Coronary artery (tissue), 2 donors: ENCODE data around the gene PSEN1.
"Not testable (repeated sequence)": the region's sequence is repeated elsewhere in the genome, so short reads cannot be mapped to it uniquely, and the experiment has no call there.

Experiments
- DNase-seq: peaks from one replicate; pipeline ENCODE4 v3.0.0-alpha.2; 2017; ENCODE audit warnings: low spot score
- H3K27ac ChIP-seq, 2 donors: fragments of 200-600 bp; sonication (generic); one replicate each; pipeline ENCODE4 v1.5.1; 2016 to 2019
- H3K4me3 ChIP-seq: fragments of 200-600 bp; sonication (generic); 2 replicates; pipeline ENCODE4 v1.5.1; 2016; ENCODE audit warnings: mild to moderate bottlenecking, moderate library complexity
- CTCF ChIP-seq: fragments of 200-600 bp; sonication (generic); IDR thresholded peaks from one replicate; pipeline ENCODE4 v1.5.1; 2019; ENCODE audit warnings: antibody characterized with exemption

The PSEN1 gene

GRCh38 chr14:73162251-73162650 is 25.9 kb downstream of the PSEN1 start:
- H3K27ac ChIP-seq = no peak overlapping the region
- TF ChIP-seq CTCF = no peak
- DNase-seq = no peak
- no peak overlapping the region for H3K4me3 ChIP-seq

GRCh38 chr14:73166399-73166798 is 30.1 kb downstream of the PSEN1 start:
- H3K27ac ChIP-seq = no peak overlapping the region

GRCh38 chr14:73167727-73168126 is 31.4 kb downstream of the PSEN1 start:
- no peak for TF ChIP-seq CTCF
- H3K27ac ChIP-seq = no peak overlapping the region
- DNase-seq = no peak
- H3K4me3 ChIP-seq = no peak overlapping the region

More at GRCh38 chr14:73166399-73166798, 30.1 kb downstream of the PSEN1 start:
- no peak overlapping the region for H3K4me3 ChIP-seq
- DNase-seq = no peak
- no peak for TF ChIP-seq CTCF

- Histone ChIP-seq H3K4me3 (no peak overlapping the region), H3K27ac (no peak overlapping the region)
- no peak for DNase-seq
- TF ChIP-seq CTCF = no peak
Measured at GRCh38 chr14:73168274-73168673, 32.0 kb downstream of the PSEN1 start.

DNA sequence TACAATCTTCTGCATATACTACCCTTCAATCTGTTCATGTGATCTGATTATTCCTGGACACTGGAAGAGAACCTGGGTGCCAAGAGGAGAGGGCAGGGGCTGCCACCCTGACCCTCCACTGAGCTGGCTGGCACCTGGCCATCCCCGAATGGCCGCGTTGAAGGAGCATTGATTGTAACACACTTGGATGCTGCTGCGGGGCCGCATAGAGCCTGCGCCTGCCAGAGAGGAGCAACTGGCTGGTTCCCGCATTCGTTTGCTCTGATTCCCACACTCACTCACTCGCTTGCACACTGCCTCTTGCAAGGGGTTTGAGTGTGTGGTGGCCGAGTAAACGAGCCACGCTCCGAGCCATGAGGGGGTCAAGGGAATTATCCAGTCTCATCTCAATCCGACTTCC is 32.4 kb downstream of the PSEN1 start:
- Histone ChIP-seq H3K27ac (no peak overlapping the region), H3K4me3 (no peak overlapping the region)
- DNase-seq = no peak
- no peak for TF ChIP-seq CTCF

DNA sequence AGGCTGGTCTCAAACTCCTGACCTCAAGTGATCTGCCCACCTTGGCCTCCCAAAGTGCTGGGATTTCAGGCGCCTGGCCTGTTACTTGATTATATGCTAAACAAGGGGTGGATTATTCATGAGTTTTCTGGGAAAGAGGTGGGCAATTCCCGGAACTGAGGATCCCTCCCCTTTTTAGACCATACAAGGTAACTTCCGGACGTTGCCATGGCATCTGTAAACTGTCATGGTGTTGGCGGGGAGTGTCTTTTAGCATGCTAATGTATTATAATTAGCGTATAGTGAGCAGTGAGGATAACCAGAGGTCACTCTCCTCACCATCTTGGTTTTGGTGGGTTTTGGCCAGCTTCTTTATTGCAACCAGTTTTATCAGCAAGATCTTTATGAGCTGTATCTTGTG is 33.5 kb downstream of the PSEN1 start:
- H3K27ac ChIP-seq, DNase-seq: not testable (repeated sequence)

GRCh38 chr14:73170686-73171085 is 34.4 kb downstream of the PSEN1 start:
- TF ChIP-seq CTCF = no peak
- H3K27ac ChIP-seq = no peak overlapping the region
- H3K4me3 ChIP-seq = no peak overlapping the region

More for the DNA sequence above, 33.5 kb downstream of the PSEN1 start:
- H3K4me3 ChIP-seq = not testable (repeated sequence)

GRCh38 chr14:73172500-73172899 is 36.2 kb downstream of the PSEN1 start:
- no peak overlapping the region for H3K27ac ChIP-seq
- no peak for TF ChIP-seq CTCF

More at GRCh38 chr14:73170686-73171085, 34.4 kb downstream of the PSEN1 start:
- DNase-seq = no peak

More at GRCh38 chr14:73172500-73172899, 36.2 kb downstream of the PSEN1 start:
- no peak for DNase-seq
- no peak overlapping the region for H3K4me3 ChIP-seq
